GM18867 (cell line): ENCODE measurements around the gene IKBKE.

Source experiments
- ATAC-seq: cut with Tn5 transposase; IDR thresholded peaks from one replicate; pipeline ENCODE4 v1.9.1; 2021; ENCODE audit warnings: mild to moderate bottlenecking, moderate library complexity; ENCODE audit not compliant: unreplicated experiment

The IKBKE gene

GRCh38 chr1:206469933-206470691 is at the start of gene IKBKE:
Gene IKBKE, plus strand, starts transcription at chr1:206470476. Its CDS starts 2,752 bp downstream, at chr1:206473228.
- ATAC-seq: peak; percentile 62

- no peak for ATAC-seq
Observed at GRCh38 chr1:206421616-206422340, 48.5 kb upstream of the IKBKE start.

- no peak for ATAC-seq
Observed at GRCh38 chr1:206422525-206422924, 47.8 kb upstream of the IKBKE start.

- no peak for ATAC-seq
Observed at GRCh38 chr1:206427291-206427690, 43.0 kb upstream of the IKBKE start.

GRCh38 chr1:206429421-206429820 is 40.9 kb upstream of the IKBKE start:
- no peak for ATAC-seq

GRCh38 chr1:206430031-206430983 is 40.0 kb upstream of the IKBKE start:
- peak; percentile 99 for ATAC-seq

GRCh38 chr1:206435445-206435844 is 34.8 kb upstream of the IKBKE start:
- no peak for ATAC-seq

- ATAC-seq: no peak
Observed at GRCh38 chr1:206438554-206438953, 31.7 kb upstream of the IKBKE start.

- ATAC-seq: no peak
Observed at GRCh38 chr1:206439205-206439604, 31.1 kb upstream of the IKBKE start.

GRCh38 chr1:206441336-206441967 is 28.8 kb upstream of the IKBKE start:
- ATAC-seq: no peak

- no peak for ATAC-seq
Observed at GRCh38 chr1:206442101-206442500, 28.2 kb upstream of the IKBKE start.

- no peak for ATAC-seq
Observed at GRCh38 chr1:206445116-206445515, 25.2 kb upstream of the IKBKE start.

- ATAC-seq: no peak
Observed at GRCh38 chr1:206445911-206446356, 24.3 kb upstream of the IKBKE start.

- ATAC-seq: no peak
Observed at GRCh38 chr1:206446688-206447421, 23.4 kb upstream of the IKBKE start.

- ATAC-seq: no peak
Observed at GRCh38 chr1:206447422-206447765, 22.9 kb upstream of the IKBKE start.

GRCh38 chr1:206447792-206448191 is 22.5 kb upstream of the IKBKE start:
- no peak for ATAC-seq

GRCh38 chr1:206448471-206448870 is 21.8 kb upstream of the IKBKE start:
- no peak for ATAC-seq

- ATAC-seq: no peak
Observed at GRCh38 chr1:206449565-206449964, 20.7 kb upstream of the IKBKE start.

- ATAC-seq: no peak
Observed at GRCh38 chr1:206450281-206450680, 20.0 kb upstream of the IKBKE start.

- ATAC-seq: no peak
Observed at GRCh38 chr1:206451134-206451686, 19.1 kb upstream of the IKBKE start.
